Activated CD4-positive, alpha-beta T cell treated with anti-CD3 and anti-CD28 coated beads, Interleukin-2, amount 50 U/mL, for 4 hours (primary cell): ENCODE measurements around the gene LGR5.

Source experiments
- DNase-seq, 2 experiments: peaks; one replicate each; pipeline ENCODE4 v3.0.0-alpha.2; 2020

Gene LGR5

DNA sequence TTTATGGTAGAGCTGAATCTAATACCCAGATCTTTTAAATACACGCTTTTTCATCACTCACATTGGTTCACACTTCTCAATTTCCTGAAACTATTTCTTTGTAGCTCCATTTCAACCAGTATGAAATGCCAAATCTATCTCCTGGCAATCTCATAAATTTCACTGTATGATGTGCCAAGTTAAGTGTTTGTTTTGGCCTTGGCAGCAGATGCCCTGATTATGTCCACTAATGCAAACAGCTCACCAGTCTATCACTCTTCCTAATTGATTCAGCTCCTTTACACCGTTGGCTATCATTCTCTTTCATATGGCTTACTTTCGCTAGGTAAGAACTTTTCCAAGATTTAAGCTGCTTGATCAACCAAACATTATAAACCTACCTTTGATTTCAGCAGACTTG lies 165.4 kb downstream of the LGR5 start:
- DNase-seq, result no peak

DNA sequence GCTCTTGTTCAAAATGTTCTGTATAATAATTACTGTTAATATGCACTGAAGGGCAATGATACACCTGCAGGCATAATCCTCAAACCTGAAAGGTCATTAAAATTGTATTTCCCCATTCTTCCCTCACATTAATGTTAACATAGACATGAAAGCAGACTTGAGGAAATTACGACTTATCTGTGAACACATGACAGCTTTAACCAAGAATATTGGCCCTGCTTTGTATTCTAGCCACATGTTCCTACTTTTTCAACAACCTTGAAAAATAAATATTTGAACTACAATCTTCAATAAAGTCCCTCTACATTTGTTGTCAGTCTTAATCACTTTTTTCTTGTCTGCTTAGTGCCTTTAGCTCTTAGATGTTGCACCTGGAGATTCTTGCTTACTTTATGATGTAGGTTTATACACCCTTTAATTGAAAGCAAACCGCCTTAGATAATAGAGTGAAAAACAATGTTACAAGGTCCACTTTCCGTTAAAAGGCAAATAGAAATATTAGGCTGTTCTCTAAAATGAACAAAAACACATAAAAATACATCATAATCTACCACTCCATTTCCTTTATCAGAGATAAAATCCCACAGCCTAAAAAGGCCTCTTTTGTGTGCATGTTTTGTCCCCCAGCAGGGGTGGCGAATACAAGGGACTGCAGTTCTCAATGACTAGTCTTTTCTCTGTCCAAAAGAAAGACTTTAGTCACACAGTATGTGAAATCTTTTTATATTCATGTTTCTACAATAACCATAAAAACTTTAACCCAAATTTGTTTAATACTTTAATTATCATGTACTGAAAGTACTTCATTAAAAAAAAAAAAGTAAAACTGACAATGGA lies 168.1 kb downstream of the LGR5 start:
- DNase-seq, result no peak

DNA sequence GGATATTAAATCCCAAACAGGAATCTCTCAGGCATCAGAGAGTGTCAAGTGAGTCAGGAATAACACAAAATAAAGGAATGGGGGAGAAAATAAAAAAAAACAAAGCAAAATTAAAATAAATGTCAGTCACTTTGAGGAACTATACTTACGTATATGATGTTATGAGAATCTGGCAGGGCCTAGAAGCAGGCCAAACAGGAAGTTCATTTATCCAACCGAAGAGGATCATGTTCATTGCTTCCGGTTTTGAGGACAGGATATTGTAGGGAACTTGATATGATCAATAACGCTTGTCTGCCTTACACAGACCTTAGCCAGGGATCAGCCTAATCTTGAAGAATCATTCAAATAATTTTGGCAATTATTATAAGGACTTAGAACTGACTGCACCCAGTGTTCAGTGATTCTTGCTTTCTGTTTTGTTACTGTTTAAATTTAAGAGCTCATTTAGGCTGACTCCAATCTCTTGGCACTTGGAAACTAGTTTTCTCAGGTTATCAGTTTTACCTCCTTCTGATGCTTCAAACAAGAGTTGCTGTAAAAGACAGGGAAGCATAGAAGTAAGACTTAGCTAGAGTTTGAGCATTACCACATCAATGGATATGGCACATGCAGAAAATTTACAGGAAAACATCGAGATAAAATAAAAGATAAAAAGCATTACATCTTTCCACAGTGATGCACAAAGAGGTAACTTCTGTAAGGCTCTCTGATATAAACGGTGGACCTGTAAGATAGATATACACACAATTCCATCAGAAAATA lies 170.6 kb downstream of the LGR5 start:
- no peak for DNase-seq

DNA sequence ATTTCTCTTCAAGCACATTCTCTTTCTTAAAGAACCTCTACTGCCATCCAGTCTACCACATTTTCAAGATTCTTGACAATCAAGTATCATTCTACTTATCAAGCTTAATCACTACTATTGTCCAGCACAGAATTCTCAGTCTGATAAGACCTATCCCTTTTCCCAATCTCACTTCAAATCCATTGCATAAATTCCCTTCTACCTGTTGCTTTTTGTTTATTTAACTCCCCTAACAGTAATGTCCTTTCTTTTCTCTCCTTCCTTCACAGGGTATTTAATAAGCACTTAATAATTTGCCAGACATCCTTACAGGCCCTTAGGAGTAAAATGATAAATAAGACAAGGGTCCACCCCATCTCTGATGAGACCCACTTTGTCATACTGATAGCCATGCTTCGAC lies 182.3 kb downstream of the LGR5 start:
- no peak for DNase-seq

DNA sequence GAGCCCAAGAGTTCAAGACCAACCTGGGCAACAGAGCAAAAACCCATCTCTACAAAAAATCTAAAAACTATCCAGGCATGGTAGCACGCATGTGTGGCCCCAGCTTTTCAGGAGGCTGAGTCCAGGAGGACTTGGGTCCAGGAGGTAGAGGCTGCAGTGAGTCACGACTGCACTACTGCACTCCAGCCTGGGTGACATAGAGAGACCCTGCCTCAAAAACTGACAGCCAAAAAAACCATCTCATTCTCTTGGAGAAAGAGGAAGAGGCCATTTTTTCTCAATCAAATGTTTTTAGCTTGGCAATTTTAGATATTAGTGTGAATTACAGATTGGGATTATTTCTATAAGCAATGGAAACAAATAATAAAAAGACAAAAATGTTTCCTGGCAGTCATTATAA lies 185.9 kb downstream of the LGR5 start:
- no peak for DNase-seq

DNA sequence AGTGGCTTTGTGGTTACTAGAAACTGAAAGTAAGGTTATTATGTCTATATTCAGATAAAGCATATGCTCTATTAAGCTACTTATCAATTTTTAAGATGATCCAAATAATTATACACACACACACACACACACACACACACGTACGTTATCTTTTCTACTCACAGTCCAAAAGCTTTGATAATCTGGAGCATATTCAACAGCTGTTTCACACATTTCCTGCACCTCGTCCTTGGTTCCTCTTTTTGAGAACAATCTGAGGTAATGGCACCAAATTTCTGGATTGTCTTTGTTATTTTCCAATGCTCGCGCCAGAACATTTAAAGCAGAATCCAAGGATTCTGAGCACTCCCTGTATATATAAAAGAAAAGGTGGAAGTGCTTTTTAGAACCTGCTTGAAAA lies 186.5 kb downstream of the LGR5 start:
- DNase-seq, result no peak

DNA sequence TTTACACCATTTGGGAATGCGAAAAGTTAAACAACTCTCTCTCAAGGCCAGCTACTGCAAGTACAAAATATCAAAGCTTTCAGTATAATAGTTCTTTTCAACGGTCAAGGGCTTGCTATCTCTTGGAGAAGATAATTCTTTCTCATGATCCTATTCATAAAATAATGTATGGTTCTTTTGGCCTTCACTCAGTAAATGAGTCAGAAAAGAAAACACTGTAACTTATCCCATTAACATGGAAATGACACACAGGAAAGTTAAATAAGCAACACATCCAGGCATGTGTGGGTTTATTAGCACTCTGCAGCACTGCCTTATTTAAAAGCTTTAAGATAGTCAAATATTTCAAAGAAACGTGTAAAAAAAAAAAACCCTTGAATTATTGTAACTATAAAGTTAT lies 187.2 kb downstream of the LGR5 start:
- no peak for DNase-seq

DNA sequence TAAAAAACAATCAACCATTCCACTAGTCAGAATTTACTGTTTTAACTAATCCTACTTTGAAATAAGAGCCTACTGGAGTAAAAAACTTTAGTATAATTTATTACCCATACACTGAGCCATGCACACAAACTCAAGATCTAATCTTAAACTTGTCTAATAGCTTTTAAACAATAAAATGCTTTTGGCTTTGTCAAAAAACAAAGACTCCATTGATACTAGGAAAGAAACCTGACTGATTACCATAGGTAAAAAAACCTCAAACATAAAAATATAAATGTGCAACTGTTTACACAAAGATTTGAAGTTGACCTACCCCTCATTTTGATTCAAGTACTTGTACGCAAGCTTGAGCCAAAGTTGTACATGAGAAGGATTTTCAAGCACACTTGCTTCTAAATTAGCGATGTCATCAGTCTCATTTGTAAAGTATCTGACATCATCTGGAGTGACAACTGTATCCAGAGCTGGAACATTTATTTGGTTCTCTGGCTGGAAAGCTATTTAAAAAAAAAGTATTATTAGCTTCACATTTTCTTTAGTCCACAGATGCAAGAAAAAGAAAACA lies 187.9 kb downstream of the LGR5 start:
- DNase-seq, result no peak
